Activated T-cell treated with anti-CD3 and anti-CD28 coated beads, Interleukin-2, amount 50 U/mL, for 4 hours (primary cell): ENCODE measurements around the gene TDRKH. TPM values are rescaled to one million over a fixed set of nuclear protein-coding genes. Genes with fewer than 3 reads are reported as not detected.
"Not testable (repeated sequence)": the region's sequence is repeated elsewhere in the genome, so short reads cannot be mapped to it uniquely, and the experiment has no call there.

ENCODE experiments used
- ATAC-seq, 2 donors: fragments of 200-7000 bp; cut with Tn5 transposase; one replicate each; pipeline ENCODE4 v1.10.0; 2021
- DNase-seq: peaks from one replicate; pipeline ENCODE4 v3.0.0-alpha.2; 2020
- H3K27me3 Mint-ChIP-seq: one replicate; pipeline ENCODE4 v1.8.0; 2021; ENCODE audit warnings: low read depth, mixed read lengths
- H3K36me3 Mint-ChIP-seq: one replicate; pipeline ENCODE4 v1.8.0; 2022; ENCODE audit warnings: mixed read lengths; ENCODE audit not compliant: insufficient read depth
- H3K4me1 Mint-ChIP-seq: one replicate; pipeline ENCODE4 v1.8.0; 2021; ENCODE audit warnings: low read depth, mixed read lengths
- H3K4me3 Mint-ChIP-seq: one replicate; pipeline ENCODE4 v1.8.0; 2021; ENCODE audit warnings: mild to moderate bottlenecking, moderate library complexity, mixed read lengths
- H3K9me3 Mint-ChIP-seq: one replicate; pipeline ENCODE4 v1.8.0; 2021; ENCODE audit warnings: mixed read lengths
- total RNA-seq, 3 donors: library from RNA; stranded (reverse); gene quantifications; one replicate each; pipeline ENCODE4 v1.2.1, GENCODE V29; 2021

Gene TDRKH
- total RNA-seq, 3 donors from 2014 or later, result 9.6 to 10.4 (median 10.1) TPM

- no peak for ATAC-seq
- no peaks in the 10 kb centered on the region for H3K36me3 Mint-ChIP-seq
- H3K9me3 Mint-ChIP-seq, result no peaks in the 10 kb centered on the region
- no peak for DNase-seq
- H3K27me3 Mint-ChIP-seq, result peaks cover 3% of the 10 kb centered on the region
- peaks cover 9% of the 10 kb centered on the region for H3K4me1 Mint-ChIP-seq
- H3K4me3 Mint-ChIP-seq, result no peak overlapping the region
These were observed 11.5 kb upstream of the TDRKH start for GRCh38 chr1:151801846-151802245.

DNA sequence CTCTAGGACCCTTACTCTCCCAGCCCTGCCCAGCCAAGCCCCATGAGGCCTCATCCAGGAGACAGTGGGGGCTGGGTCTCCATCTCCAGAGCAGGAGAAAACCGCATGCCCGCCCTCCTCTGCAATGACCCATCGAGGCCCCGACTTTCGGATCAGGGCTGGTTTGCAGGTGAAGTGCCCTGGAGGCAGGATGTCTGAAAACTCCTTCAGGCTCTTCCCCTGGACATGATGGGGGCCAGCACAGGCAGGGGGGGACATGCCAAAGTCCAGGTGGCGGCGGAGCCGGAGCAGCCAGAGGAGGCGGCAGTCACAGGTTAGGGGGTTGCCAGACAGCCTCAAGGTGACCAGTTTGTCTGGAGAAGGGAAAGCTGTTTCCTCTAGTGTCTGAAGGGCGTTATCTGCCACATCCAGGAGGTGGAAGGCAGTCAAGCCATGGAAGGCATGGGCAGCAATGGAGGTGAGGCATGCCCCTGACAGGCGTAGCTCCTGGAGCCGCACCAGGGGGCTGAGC lies 11.1 kb upstream of the TDRKH start:
- ATAC-seq (no peak), DNase-seq (no peak)
- H3K4me3 Mint-ChIP-seq, result no peak overlapping the region
- no peaks in the 10 kb centered on the region for H3K9me3 Mint-ChIP-seq
- H3K27me3 Mint-ChIP-seq, result peaks cover 3% of the 10 kb centered on the region
- H3K4me1 Mint-ChIP-seq, result peaks cover 9% of the 10 kb centered on the region
- no peaks in the 10 kb centered on the region for H3K36me3 Mint-ChIP-seq

GRCh38 chr1:151800830-151801229 lies 10.5 kb upstream of the TDRKH start:
- H3K27me3 Mint-ChIP-seq, result peaks cover 3% of the 10 kb centered on the region
- DNase-seq (no peak), ATAC-seq (no peak)
- no peak overlapping the region for H3K4me3 Mint-ChIP-seq
- H3K9me3 Mint-ChIP-seq, result no peaks in the 10 kb centered on the region
- H3K36me3 Mint-ChIP-seq, result no peaks in the 10 kb centered on the region
- peaks cover 9% of the 10 kb centered on the region for H3K4me1 Mint-ChIP-seq

DNA sequence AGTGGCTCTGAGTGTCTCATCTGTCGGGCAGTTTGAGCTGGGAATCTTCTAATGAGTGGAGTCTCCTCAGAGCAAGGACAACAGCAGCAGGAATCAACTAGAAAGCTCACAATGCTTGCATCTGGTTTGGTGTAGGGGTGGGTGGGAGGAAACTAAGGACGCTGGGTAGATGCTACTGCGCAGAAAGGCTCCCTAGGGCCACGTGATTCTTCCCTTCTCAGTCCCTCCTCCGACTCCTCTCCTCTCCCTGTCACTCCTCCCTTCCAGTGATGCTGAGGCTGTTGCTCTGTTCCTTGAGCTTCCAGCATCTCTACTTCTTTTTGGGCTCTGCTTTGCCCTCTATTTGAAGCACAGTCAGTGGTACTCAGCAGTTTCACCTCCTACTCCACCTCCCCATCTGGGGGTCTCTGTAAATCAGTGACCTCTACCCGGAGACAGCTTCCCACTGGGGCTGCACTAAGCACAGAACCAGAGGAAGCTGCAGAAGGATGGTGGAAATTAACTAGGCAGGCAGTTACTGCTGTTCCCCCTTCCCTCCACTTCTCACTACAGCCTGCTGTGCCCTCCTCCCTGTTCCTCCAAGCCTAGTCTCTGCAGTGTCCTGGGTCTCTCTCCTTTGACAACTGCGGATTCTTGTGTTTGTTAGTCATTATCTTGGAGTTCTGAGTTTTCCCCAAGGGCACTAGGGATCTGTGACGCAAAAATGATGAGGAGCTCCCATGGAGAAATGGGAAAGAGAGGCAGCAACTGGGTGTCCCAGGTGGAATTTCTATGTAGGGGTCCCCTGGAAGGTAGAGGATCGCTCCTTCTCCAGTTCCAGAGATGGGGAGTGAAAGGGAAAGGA lies 9.1 kb upstream of the TDRKH start:
- ATAC-seq (no peak), DNase-seq (no peak)
- Mint-ChIP-seq H3K4me3 (no peak overlapping the region), H3K9me3 (no peaks in the 10 kb centered on the region), H3K36me3 (peaks cover under 1% of the 10 kb centered on the region), H3K4me1 (peaks cover 9% of the 10 kb centered on the region), H3K27me3 (peaks cover 3% of the 10 kb centered on the region)

GRCh38 chr1:151798571-151798970 lies 8.3 kb upstream of the TDRKH start:
- ATAC-seq (no peak), DNase-seq (no peak)
- H3K36me3 Mint-ChIP-seq, result peaks cover 3% of the 10 kb centered on the region
- H3K27me3 Mint-ChIP-seq, result peaks cover 3% of the 10 kb centered on the region
- H3K9me3 Mint-ChIP-seq, result no peaks in the 10 kb centered on the region
- no peak overlapping the region for H3K4me3 Mint-ChIP-seq
- H3K4me1 Mint-ChIP-seq, result peaks cover 9% of the 10 kb centered on the region

GRCh38 chr1:151790940-151791651 lies 796 bp upstream of the TDRKH start:
- Mint-ChIP-seq H3K4me3 (peak overlapping the region; percentile 92), H3K36me3 (peaks cover 3% of the 10 kb centered on the region), H3K4me1 (peaks cover 30% of the 10 kb centered on the region), H3K9me3 (no peaks in the 10 kb centered on the region), H3K27me3 (no peaks in the 10 kb centered on the region)
- ATAC-seq, result peak in 1 of 2 donors; percentile 1
- no peak for DNase-seq

DNA sequence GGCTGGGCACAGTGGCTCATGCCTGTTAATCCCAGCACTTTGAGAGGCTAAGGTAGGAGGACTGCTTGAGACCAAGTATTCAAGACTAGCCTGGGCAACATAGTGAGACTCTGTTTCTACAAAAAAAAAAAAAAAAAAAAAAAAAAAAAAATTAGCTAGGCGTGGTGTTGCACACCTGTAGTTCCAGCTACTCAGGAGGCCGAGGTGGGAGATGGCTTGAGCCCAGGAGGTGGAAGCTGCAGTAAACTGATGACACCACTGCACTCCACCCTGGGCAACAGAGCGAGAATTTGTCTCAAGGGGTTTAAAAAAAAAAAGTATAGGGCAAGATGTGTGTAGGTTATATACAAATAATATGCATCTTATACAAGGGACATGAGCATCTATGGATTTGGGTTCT lies 2.6 kb downstream of the TDRKH start:
- Mint-ChIP-seq H3K36me3 (no peaks in the 10 kb centered on the region), H3K9me3 (no peaks in the 10 kb centered on the region), H3K4me3 (no peak overlapping the region), H3K4me1 (peaks cover 30% of the 10 kb centered on the region), H3K27me3 (no peaks in the 10 kb centered on the region)
- DNase-seq (no peak), ATAC-seq (no peak)

- Mint-ChIP-seq H3K36me3 (peaks cover 18% of the 10 kb centered on the region), H3K27me3 (no peaks in the 10 kb centered on the region), H3K9me3 (no peaks in the 10 kb centered on the region), H3K4me1 (peaks cover 5% of the 10 kb centered on the region), H3K4me3 (no peak overlapping the region)
- DNase-seq (no peak), ATAC-seq (no peak)
These were observed 6.5 kb downstream of the TDRKH start for GRCh38 chr1:151783796-151784195.

- Mint-ChIP-seq H3K4me3 (no peak overlapping the region), H3K4me1 (no peaks in the 10 kb centered on the region), H3K27me3 (no peaks in the 10 kb centered on the region), H3K9me3 (no peaks in the 10 kb centered on the region), H3K36me3 (peaks cover 24% of the 10 kb centered on the region)
- DNase-seq, result no peak
- no peak for ATAC-seq
These were observed 7.6 kb downstream of the TDRKH start for GRCh38 chr1:151782741-151783140.

- H3K9me3 Mint-ChIP-seq, ATAC-seq, H3K4me1 Mint-ChIP-seq, DNase-seq, H3K27me3 Mint-ChIP-seq, H3K4me3 Mint-ChIP-seq: not testable (repeated sequence)
- peaks cover 24% of the 10 kb centered on the region for H3K36me3 Mint-ChIP-seq
These were observed 8.3 kb downstream of the TDRKH start for GRCh38 chr1:151782026-151782425.

- H3K36me3 Mint-ChIP-seq, result peaks cover 28% of the 10 kb centered on the region
- H3K4me3 Mint-ChIP-seq, DNase-seq, H3K4me1 Mint-ChIP-seq, H3K9me3 Mint-ChIP-seq, ATAC-seq, H3K27me3 Mint-ChIP-seq: not testable (repeated sequence)
These were observed 9.6 kb downstream of the TDRKH start for GRCh38 chr1:151780736-151781135.

- Mint-ChIP-seq H3K9me3 (no peaks in the 10 kb centered on the region), H3K27me3 (no peaks in the 10 kb centered on the region), H3K4me1 (no peaks in the 10 kb centered on the region), H3K36me3 (peaks cover 35% of the 10 kb centered on the region), H3K4me3 (no peak overlapping the region)
- no peak for ATAC-seq
- no peak for DNase-seq
These were observed 10.4 kb downstream of the TDRKH start for GRCh38 chr1:151779852-151780251.

DNA sequence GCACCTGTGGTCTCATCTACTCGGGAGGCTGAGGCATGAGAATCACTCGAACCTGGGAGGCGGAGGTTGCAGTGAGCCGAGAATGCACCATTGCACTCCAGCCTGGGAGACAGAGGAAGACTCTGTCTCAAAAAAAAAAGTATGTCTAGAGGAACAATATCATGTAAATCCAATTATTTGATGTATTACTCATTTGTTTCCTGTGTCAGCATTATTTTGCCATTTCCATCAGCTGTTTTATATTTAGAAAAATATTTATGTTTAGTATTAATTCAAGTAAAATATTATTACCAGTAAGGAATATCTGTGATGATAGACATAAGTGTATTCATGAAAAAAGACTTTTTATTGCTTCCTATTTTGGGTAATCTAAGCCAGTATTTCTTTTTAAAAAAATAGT lies 13.0 kb downstream of the TDRKH start:
- ATAC-seq (no peak), DNase-seq (no peak)
- H3K9me3 Mint-ChIP-seq, result no peaks in the 10 kb centered on the region
- no peaks in the 10 kb centered on the region for H3K4me1 Mint-ChIP-seq
- peaks cover 41% of the 10 kb centered on the region for H3K36me3 Mint-ChIP-seq
- H3K27me3 Mint-ChIP-seq, result no peaks in the 10 kb centered on the region
- no peak overlapping the region for H3K4me3 Mint-ChIP-seq

- no peak for ATAC-seq
- DNase-seq, result no peak
- H3K9me3 Mint-ChIP-seq, result no peaks in the 10 kb centered on the region
- H3K36me3 Mint-ChIP-seq, result peaks cover 41% of the 10 kb centered on the region
- no peaks in the 10 kb centered on the region for H3K27me3 Mint-ChIP-seq
- no peaks in the 10 kb centered on the region for H3K4me1 Mint-ChIP-seq
- no peak overlapping the region for H3K4me3 Mint-ChIP-seq
These were observed 13.6 kb downstream of the TDRKH start for GRCh38 chr1:151776665-151777062.
